Stimulated activated CD4-positive, alpha-beta T cell treated with anti-CD3 and anti-CD28 coated beads, Interleukin-15, amount 100 ng/mL, for 1 hour (primary cell): ENCODE measurements around the gene RELN.
"Not testable (repeated sequence)": the region's sequence is repeated elsewhere in the genome, so short reads cannot be mapped to it uniquely, and the experiment has no call there.

Source experiments
- DNase-seq, 2 donors: peaks; one replicate each; pipeline ENCODE4 v3.0.0-alpha.2; 2020; ENCODE audit warnings: low read depth in 1 of 2, low spot score in 1 of 2

RELN gene

DNA sequence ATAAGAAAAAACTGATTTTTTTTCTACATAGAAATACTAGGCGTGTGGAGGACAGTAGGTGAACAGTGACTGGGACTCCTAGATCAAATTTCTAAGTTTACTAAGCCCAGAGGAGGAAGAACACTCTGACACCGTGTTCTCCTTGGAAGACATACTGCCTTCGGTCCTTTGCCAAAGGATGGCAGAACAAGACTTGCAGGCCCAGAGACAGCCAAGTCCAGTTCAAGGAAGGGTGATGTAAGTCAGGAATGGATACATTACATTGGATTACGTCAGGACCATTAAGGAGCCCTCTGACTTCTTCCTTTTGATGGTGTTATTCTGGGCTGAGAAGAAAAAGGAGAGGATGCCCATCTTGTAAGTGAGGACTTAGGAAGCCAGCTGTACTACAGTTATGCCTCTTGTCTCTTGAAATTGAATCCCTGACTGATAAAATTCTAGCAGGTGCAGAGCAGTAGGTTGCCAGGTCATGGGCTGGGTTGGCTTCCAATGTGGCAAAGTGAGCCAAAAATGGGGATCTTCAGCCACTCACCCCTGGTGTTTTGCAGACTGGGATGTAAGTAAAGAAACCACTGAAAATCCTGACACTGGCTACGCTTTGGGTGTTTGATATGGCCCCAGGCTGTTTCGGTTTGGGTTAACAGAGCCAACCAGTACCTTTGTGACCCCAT lies 45.1 kb downstream of the RELN start:
- no peak for DNase-seq

DNA sequence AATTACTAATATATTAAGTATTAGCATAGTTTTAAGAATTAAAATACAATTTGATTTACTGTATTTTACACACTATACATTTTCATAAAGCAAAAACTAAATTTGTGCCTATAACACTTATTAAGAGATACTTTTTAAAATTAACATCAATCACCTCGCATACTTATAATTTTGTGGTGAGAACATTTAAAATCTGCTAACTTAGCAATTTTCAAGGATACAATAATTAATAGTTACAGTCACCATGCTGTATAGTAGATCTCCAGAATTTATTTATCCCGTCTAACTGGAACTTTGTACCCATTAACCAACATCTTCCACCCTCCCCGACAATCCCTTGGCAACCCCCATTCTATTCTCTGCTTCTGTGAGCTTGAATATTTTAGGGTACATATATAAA lies 47.5 kb downstream of the RELN start:
- DNase-seq: no peak

DNA sequence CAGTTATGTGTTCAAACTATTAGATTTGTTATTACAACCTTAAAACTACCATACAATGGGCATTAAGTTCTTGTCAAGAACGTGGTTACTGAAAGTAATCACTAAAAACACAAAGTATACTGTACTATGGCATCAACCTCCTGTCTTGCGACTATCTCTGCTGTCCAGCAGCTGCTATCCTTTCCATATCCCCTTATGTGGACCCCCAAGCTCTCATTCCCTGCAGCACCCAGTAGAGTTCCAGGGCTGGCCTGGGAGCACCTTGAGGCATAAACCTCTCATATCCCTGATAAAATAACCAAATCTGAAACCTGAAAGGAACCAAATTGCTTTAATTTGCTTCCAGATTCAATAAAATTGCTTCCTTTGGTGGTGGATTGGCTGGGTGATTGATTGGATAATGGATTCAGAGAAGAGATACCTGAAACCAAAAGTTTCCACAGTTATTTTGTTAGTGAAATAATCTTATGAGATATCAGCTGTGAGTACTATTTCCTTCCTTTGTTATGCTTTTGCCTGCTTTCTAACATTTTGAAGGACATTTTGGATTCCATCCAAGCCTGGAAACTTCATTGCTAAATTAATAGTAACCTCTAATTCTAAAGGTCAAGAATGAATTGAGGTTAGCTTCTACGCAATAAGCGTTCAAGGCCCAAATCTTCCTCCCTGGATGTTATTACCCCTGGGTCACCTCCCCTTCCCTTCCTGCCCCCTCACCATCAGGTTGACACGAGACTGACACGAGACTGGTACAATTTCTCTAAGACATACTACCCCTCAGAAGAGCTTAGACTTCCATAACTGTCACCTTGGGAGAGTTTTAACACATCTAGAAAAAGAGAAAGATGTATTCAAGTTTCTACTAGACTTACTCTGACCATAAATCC lies 48.8 kb downstream of the RELN start:
- DNase-seq: no peak

- DNase-seq: no peak
These were observed 51.8 kb downstream of the RELN start for GRCh38 chr7:103937680-103938079.

DNA sequence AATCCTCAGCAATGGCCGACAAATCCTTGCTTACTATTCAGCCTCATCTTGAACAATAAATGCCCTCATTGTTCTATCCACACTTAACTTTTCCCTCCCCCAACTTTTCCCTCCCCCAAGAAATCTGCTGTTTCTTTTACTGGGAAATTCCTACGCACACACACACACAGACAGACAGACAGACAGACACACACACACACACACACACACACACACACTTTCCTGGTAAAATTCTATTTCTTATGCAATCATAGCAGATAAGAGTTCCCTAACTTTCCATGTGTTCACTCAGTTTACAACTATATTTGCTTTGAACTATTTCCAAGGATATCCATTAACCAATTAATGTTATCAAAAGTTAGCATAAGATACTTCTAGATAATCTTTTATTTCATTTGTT lies 52.9 kb downstream of the RELN start:
- no peak for DNase-seq

- no peak for DNase-seq
These were observed 55.0 kb downstream of the RELN start for GRCh38 chr7:103934508-103934907.

GRCh38 chr7:103932389-103932788 lies 57.1 kb downstream of the RELN start:
- DNase-seq: no peak

DNA sequence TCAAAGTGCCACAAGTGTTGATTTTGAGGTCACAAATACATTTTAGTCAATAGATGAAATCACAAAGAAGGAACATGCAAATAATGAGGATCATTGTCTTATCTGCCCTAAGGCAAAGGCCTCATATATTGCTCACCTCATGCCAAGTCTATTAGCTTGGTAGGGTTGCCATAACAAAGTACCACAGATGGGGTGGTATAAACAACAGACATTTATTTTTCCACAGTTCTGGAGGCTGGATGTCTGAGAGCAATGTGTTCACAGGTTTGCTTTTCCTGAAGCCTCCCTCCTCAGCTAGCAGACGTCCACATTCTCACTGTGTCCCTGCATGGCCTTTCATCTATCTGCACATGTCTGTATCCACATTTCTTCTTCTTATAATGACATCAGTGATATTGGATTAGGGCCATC lies 59.6 kb downstream of the RELN start:
- DNase-seq: no peak

GRCh38 chr7:103928581-103928980 lies 60.9 kb downstream of the RELN start:
- no peak for DNase-seq

GRCh38 chr7:103924184-103924583 lies 65.3 kb downstream of the RELN start:
- no peak for DNase-seq

- DNase-seq: no peak
These were observed 67.1 kb downstream of the RELN start for GRCh38 chr7:103922407-103922806.

GRCh38 chr7:103921692-103922091 lies 67.8 kb downstream of the RELN start:
- no peak for DNase-seq

- DNase-seq: no peak
These were observed 70.1 kb downstream of the RELN start for GRCh38 chr7:103919272-103919868.

DNA sequence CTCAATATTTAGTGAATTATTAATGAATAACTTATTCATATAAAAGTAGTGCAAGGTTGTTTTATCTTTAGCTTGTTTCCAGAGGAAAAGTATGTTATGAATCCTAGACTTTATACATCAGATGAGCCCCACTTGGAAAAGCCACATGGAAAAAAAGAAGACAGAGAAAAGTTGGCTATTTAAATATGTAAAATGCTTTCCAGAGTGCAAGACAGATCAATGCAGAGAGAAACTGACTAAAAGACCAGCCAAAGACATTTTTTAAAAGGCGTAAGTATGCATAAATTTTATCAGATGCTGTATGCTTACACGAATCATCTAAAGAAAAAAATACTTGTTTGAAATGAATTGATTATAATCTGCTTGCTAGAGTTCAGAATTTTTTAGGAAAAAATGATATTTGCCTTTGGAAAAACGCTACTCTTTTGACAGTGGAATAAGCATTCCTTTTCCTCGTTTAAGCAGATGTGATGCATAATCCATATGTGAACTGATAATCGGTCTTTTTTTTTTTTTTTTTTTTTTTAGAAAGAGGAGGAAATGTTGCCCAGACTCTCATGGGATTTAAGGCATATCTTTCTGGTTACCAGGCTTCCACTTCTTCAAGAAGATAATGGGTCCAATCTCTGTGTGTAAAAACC lies 70.7 kb downstream of the RELN start:
- DNase-seq: no peak

DNA sequence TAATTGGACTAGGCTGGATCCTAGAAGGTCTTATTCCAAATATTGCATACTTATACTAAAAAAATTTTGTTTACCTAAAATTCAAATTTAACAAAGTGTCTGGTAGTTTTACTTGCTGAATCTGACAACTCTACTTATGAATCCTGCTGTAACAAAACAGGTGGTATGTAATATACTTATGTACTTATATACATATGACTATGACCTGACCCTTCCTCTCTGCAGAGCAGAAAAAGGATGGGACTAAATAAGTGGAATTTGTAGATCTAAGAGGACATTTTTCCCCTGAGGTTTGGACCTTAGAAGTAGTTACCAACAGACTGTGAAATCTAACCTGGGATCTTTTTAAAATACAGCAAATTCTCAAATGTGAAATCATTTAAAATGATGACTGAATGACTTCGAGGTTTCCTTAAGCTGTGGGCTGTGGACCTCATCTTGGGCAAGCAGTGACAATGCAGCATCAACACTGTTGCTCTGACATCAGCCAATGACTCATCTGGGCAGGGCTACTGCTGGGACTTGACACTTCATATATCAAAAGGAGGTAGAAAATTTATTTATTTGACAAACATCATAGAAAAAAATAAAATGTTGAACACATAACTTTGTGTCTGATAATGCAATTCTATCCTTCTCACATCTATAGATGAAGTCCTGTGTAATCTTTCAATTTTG lies 73.6 kb downstream of the RELN start:
- no peak for DNase-seq

DNA sequence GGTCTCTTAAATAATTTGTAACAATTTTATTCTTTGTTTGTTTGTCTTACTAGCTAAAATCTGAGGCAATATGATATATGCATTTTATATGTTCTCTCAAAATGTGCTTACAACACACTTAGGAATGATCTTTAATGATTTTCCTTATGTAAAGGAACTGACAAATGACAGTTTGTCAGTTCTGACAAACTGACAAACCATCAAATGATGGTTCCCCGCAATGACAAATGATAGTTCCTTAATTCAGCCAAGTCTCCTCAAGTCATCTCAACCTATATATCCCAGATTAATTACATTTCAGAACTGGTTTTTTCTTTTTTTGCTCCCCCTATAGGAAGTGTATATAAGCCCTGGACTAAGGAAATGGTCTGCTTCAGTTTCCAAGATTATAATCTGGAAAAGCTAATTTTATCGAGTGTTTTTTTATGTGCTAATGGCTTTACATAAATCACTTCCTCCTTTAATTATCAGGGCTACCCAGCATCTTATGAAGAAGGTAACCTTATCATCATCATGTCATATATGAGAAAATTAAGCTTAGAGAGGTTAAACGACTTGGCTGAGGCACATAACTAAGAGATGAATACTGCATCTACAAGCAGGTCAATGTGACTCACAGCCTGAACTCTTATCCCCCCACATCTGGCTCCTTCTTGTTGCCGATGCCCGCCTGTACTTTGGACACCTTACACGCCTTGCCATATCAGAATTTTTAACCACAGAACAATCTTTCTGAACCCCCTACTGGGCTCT lies 75.1 kb downstream of the RELN start:
- no peak for DNase-seq

DNA sequence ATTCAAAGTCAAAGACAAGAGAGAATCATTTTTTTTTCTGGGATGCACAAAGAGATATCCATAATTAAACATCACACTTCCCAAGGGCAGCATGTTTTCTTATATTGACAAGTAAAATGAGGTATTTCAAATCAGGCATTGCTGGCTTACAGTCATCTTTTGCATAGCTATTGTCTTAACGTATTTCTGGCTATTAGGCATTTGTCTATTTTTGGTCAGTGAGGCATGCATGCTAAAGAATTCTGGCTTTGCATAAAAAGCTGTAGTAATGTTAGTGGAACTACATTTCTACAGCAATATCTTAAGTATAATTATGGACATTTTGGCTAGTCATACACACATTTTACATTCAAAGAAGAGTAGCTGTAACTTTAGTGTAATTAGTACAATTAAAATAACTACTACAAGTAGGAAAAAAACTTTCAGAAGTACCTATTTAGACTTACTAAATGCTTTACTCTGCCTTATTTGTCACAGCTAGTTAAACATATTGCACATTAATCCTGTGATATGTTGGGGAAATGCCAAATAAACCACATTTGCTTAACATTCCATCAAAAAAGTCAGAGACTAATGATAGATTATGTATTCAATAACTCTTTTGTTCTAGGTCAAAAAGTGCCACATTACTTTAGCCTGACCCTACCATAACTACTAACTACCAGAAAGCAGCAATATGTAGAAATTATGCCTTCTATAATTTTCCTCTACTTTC lies 76.4 kb downstream of the RELN start:
- DNase-seq: no peak

DNA sequence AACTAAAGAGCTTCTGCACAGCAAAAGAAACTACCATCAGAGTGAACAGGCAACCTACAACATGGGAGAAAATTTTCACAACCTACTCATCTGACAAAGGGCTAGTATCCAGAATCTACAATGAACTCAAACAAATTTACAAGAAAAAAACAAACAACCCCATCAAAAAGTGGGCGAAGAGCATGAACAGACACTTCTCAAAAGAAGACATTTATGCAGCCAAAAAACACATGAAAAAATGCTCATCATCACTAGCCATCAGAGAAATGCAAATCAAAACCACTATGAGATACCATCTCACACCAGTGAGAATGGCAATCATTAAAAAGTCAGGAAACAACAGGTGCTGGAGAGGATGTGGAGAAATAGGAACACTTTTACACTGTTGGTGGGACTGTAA lies 78.4 kb downstream of the RELN start:
- DNase-seq: not testable (repeated sequence)

DNA sequence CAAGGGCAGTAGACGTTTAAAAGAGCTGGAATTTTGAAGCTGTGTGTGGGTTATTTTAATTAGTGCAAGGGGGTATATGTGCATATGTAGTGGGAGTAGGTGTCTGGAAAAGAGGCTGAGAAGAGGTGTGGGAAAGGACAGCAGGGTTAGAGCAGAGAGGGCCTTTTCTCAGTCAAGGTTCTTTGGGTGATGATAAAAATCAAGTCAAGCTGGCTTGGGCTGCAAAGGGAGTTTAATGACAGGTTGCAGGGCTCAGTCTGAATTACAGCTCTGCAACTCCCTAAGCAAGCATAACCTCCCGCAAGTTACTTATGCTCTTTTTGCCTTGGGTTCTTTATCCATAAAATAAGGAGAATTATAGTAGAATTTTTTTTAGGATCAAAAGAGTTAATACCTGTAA lies 83.5 kb downstream of the RELN start:
- no peak for DNase-seq

GRCh38 chr7:103902917-103903316 lies 86.5 kb downstream of the RELN start:
- DNase-seq: no peak
